K562 (cell line): ENCODE results near the gene MIDN. TPM values are rescaled to one million over a fixed set of nuclear protein-coding genes. Genes with fewer than 3 reads are reported as not detected.

Experiments
- ATAC-seq: fragments of 200-7000 bp; cut with Tn5 transposase; 3 replicates; pipeline ENCODE4 v1.9.1; 2020; ENCODE audit warnings: moderate library complexity
- BruUV-seq: library from RNA; stranded (reverse); fragments of 400-500 nt; replicated peaks from 2 replicates; lab custom pipeline; 2021; lab: Mats Ljungman, UMichigan
- CTCF ChIA-PET: fragments of 300-600 bp; formaldehyde crosslinking; extraction: SDS; loops from one replicate; lab custom pipeline; 2021; ENCODE audit warnings: low intra/inter-chr PET ratio; lab: Yijun Ruan, JAX
- POLR2A ChIA-PET: fragments of 300-600, 350-650 bp; sonication (Branson Sonifier 250); formaldehyde crosslinking; extraction: SDS; loops from one replicate; lab custom pipeline; 2021; ENCODE audit warnings: antibody characterized with exemption, inconsistent platforms; lab: Yijun Ruan, JAX
- DNase-seq, 4 experiments: peaks; one replicate each; pipeline versions ENCODE4 v3.0.0 to v3.0.0-alpha.2; 2011 to 2018; ENCODE audit warnings: low spot score in 3 of 4, mixed read lengths in 3 of 4; ENCODE audit errors: extremely low read depth in 1 of 4
- FAIRE-seq: peaks from 2 replicates; lab custom pipeline; 2011; peaks lifted over from hg19 to GRCh38; lab: Jason Lieb, UNC
- H2AFZ ChIP-seq: 2 replicates; pipeline ENCODE4 v1.6.0; 2011; ENCODE audit warnings: low read depth, low read length, control low read depth, inconsistent platforms
- H3K27ac ChIP-seq: fragments of 200-600 bp; 3 replicates; pipeline ENCODE4 v1.8.0; 2011; ENCODE audit warnings: low read depth, mild to moderate bottlenecking, control low read depth, inconsistent platforms, low read length, moderate library complexity, mixed read lengths; ENCODE audit errors: extremely low read depth
- H3K27me3 ChIP-seq, 2 experiments: fragments of 300-600 bp in 1 of 2; 2 replicates in 1 of 2; 3 replicates in 1 of 2; pipeline versions ENCODE4 v1.6.0 to v1.8.0; 2011; ENCODE audit warnings: inconsistent platforms in 2 of 2, low read length in 2 of 2, mild to moderate bottlenecking in 1 of 2, mixed read lengths in 1 of 2, moderate library complexity in 1 of 2; ENCODE audit not compliant: control insufficient read depth in 2 of 2, insufficient read depth in 2 of 2
- H3K36me3 ChIP-seq: fragments of 300-600 bp; 3 replicates; pipeline ENCODE4 v1.8.0; 2011; ENCODE audit warnings: mild to moderate bottlenecking, low read length, inconsistent platforms; ENCODE audit not compliant: control insufficient read depth, insufficient read depth
- H3K4me1 ChIP-seq, 2 experiments: fragments of 200-600 bp in 1 of 2; replicated peaks in 1 of 2; 2 replicates in 1 of 2; 3 replicates in 1 of 2; pipeline versions ENCODE4 v1.5.1 to v1.8.0; 2011; ENCODE audit warnings: inconsistent platforms in 2 of 2, low read length in 2 of 2, mild to moderate bottlenecking in 1 of 2, mixed read lengths in 1 of 2, moderate library complexity in 1 of 2; ENCODE audit not compliant: control insufficient read depth in 2 of 2, insufficient read depth in 2 of 2
- H3K4me2 ChIP-seq: 2 replicates; pipeline ENCODE4 v1.6.1; 2011; ENCODE audit warnings: low read length, control low read depth, inconsistent platforms, mixed read lengths; ENCODE audit not compliant: insufficient read depth
- H3K4me3 ChIP-seq: fragments of 200-600 bp; sonication (generic), shearing (Covaris generic); 2 replicates; pipeline ENCODE4 v1.5.1; 2016; ENCODE audit warnings: control low read depth, inconsistent platforms
- H3K79me2 ChIP-seq: fragments of 200-600 bp; 3 replicates; pipeline ENCODE4 v1.8.0; 2011; ENCODE audit warnings: low read length, inconsistent platforms; ENCODE audit not compliant: control insufficient read depth, insufficient read depth
- H3K9ac ChIP-seq, 2 experiments: 2 replicates each; pipeline versions ENCODE4 v1.6.0 to v1.6.1; 2011; ENCODE audit warnings: low read depth in 2 of 2, low read length in 2 of 2, control low read depth in 1 of 2, inconsistent platforms in 1 of 2, mild to moderate bottlenecking in 1 of 2, mixed read lengths in 1 of 2; ENCODE audit not compliant: insufficient read depth in 1 of 2
- H3K9me1 ChIP-seq: one replicate; pipeline ENCODE4 v1.6.0; 2011; ENCODE audit warnings: inconsistent platforms, mild to moderate bottlenecking, low read length, moderate library complexity; ENCODE audit not compliant: control insufficient read depth, insufficient read depth
- H3K9me3 ChIP-seq: replicated peaks from 2 replicates; pipeline ENCODE4 v1.5.1; 2011; ENCODE audit warnings: low read depth, low read length, inconsistent platforms; ENCODE audit not compliant: control insufficient read depth, insufficient read depth
- H4K20me1 ChIP-seq: replicated peaks from 2 replicates; pipeline ENCODE4 v1.6.1; 2011; ENCODE audit warnings: low read length, inconsistent platforms, mixed read lengths; ENCODE audit not compliant: control insufficient read depth, insufficient read depth
- ASH1L ChIP-seq: fragments of 450-650 bp; IDR thresholded peaks from 2 replicates; pipeline ENCODE4 v1.6.1; 2018; ENCODE audit warnings: borderline replicate concordance, mild to moderate bottlenecking, low read depth; ENCODE audit not compliant: partially characterized antibody
- HMGN3 ChIP-seq: IDR thresholded peaks from 2 replicates; pipeline ENCODE4 v1.6.1; 2011; ENCODE audit warnings: borderline replicate concordance, low read depth, mild to moderate bottlenecking, mixed read lengths, low read length; ENCODE audit not compliant: insufficient read length; ENCODE audit errors: extremely low read depth
- IRF2 ChIP-seq: sonication (generic); formaldehyde crosslinking; IDR thresholded peaks from 2 replicates; pipeline ENCODE4 v1.8.1; 2022; ENCODE audit warnings: mild to moderate bottlenecking, missing genetic modification reagents
- JUN ChIP-seq, 2 experiments: sonication (generic) in 1 of 2; formaldehyde crosslinking in 1 of 2; IDR thresholded peaks; 2 replicates each; pipeline versions ENCODE4 v1.6.1 to v1.8.0; 2012 to 2022; ENCODE audit warnings: borderline replicate concordance in 2 of 2, mild to moderate bottlenecking in 2 of 2, improper control_type of control experiment in 1 of 2, low read depth in 1 of 2, low read length in 1 of 2, missing genetic modification reagents in 1 of 2
- JUNB ChIP-seq: fragments of 450-650 bp; formaldehyde crosslinking; conservative IDR thresholded peaks from 2 replicates; pipeline ENCODE4 v1.4.0; 2020; ENCODE audit warnings: mild to moderate bottlenecking
- MLLT1 ChIP-seq, 2 experiments: fragments of 450-650 bp; IDR thresholded peaks; 2 replicates each; pipeline ENCODE4 v1.6.1; 2016
- NFATC3 ChIP-seq: fragments of 450-650 bp; IDR thresholded peaks from 2 replicates; pipeline ENCODE4 v1.6.1; 2017; ENCODE audit warnings: mild to moderate bottlenecking
- SREBF2 ChIP-seq: sonication (generic); formaldehyde crosslinking; IDR thresholded peaks from 2 replicates; pipeline ENCODE4 v1.4.0; 2020; ENCODE audit warnings: mild to moderate bottlenecking, missing genetic modification reagents
- TBL1XR1 ChIP-seq, 2 experiments: IDR thresholded peaks; 2 replicates each; pipeline ENCODE4 v1.6.1; 2012; ENCODE audit warnings: improper control_type of control experiment in 2 of 2, low read length in 2 of 2, mild to moderate bottlenecking in 1 of 2
- THRAP3 ChIP-seq: fragments of 450-650 bp; IDR thresholded peaks from 2 replicates; pipeline ENCODE4 v1.6.1; 2016; ENCODE audit warnings: mild to moderate bottlenecking, inconsistent platforms, borderline replicate concordance
- XRCC5 ChIP-seq: fragments of 200-400 bp; formaldehyde crosslinking; IDR thresholded peaks from 2 replicates; pipeline ENCODE4 v1.6.1; 2017; ENCODE audit warnings: low read depth, mild to moderate bottlenecking, low read length
- YBX1 ChIP-seq: fragments of 450-650 bp; IDR thresholded peaks from 2 replicates; pipeline ENCODE4 v1.7.1; 2016; ENCODE audit warnings: mild to moderate bottlenecking
- ZNF224 ChIP-seq: sonication (generic); formaldehyde crosslinking; IDR thresholded peaks from 2 replicates; pipeline ENCODE4 v1.8.0; 2022; ENCODE audit warnings: mild to moderate bottlenecking, missing genetic modification reagents
- ZNF398 ChIP-seq: fragments of 250-450 bp; sonication (Bioruptor Pico); IDR thresholded peaks from 2 replicates; pipeline ENCODE4 v1.8.0; 2021; ENCODE audit warnings: moderate library complexity, mild to moderate bottlenecking, inconsistent platforms
- WGBS: fragments of 100-300 bp; shearing (Covaris generic); methylation state at CpG from one replicate; pipeline ENCODE4 v1.1.6; 2016; ENCODE audit warnings: low coverage, mixed read lengths; ENCODE audit not compliant: insufficient coverage; ENCODE audit errors: missing lambda C conversion rate; 5-methylcytosine and 5-hydroxymethylcytosine counted together
- in situ Hi-C: fragments of 300-500 bp; cut with MboI; formaldehyde crosslinking; loops from 4 replicates; pipeline ENCODE4 v1.15.0; 2018; ENCODE audit warnings: inconsistent platforms, mixed read lengths
- intact Hi-C: fragments of 100-400 bp; cut with micrococcal nuclease; formaldehyde crosslinking; loops from 2 replicates; pipeline ENCODE4 v1.14.2; 2022
- polyA plus RNA-seq, 8 experiments: library from polyadenylated mRNA; depleted of rRNA in 4 of 8; stranded (reverse) in 5 of 8; unstranded in 3 of 8; fragments of >200 nt; fragmentation: Nextera tagmentation in 2 of 8; fragmentation: Illumina TruSeq in 1 of 8; extraction: Ambion mirVana in 2 of 8; extraction: Trizol in 1 of 8; gene quantifications; 2 replicates each; pipeline versions ENCODE4 v1.2.1 to v1.2.3, GENCODE V29; 2011 to 2014; ENCODE audit warnings: inconsistent platforms in 1 of 8, missing spikeins in 1 of 8
- total RNA-seq, 7 experiments: library from RNA; depleted of rRNA in 6 of 7; stranded (reverse); fragments of >200 nt in 6 of 7; fragmentation: Illumina TruSeq in 2 of 7; extraction: Trizol in 2 of 7; gene quantifications; 2 replicates each; pipeline versions ENCODE4 v1.2.1 to v1.2.3, GENCODE V29; 2011 to 2021; ENCODE audit warnings: low replicate concordance in 1 of 7

Gene MIDN
- total and polyA plus RNA-seq, 9 of the 15 experiments (the other 6 are each of a cell fraction or from before 2014, with no cell fraction given): 0.17 to 120 (median 10.1) TPM

- no peak for TF ChIP-seq ZNF224 (CRISPR knock-in tag)
- TF ChIP-seq, all 486 proteins: peak for 56
Measured at GRCh38 chr19:1271528-1272422, 23.4 kb downstream of the MIDN start (continued).

GRCh38 chr19:1272423-1273262, 24.3 kb downstream of the MIDN start:
- Histone ChIP-seq H3K9me3 (no peaks in the 10 kb centered on the region), H3K9me1 (no peaks in the 10 kb centered on the region), H3K79me2 (peaks cover 78% of the 10 kb centered on the region), H3K4me1 (peaks cover 70 to 95% of the 10 kb centered on the region in 2 experiments), H3K36me3 (peaks cover 64% of the 10 kb centered on the region), H3K27ac (peak overlapping the region; percentile 92), H2AFZ (no peak overlapping the region), H3K4me3 (peak overlapping the region; percentile 68), H3K27me3 (no peaks in the 10 kb centered on the region), H4K20me1 (peaks cover 26% of the 10 kb centered on the region), H3K4me2 (peak overlapping the region; percentile 93), H3K9ac (peak overlapping the region; percentile 90 to 99)
- FAIRE-seq (peak; percentile 11), DNase-seq (peak in 1 of 4 experiments; percentile 58), ATAC-seq (no peak)
- 42% methylated on average over 32 of the region's 33 CpGs for WGBS
- no TSS peak for BruUV-seq
- POLR2A ChIA-PET: interaction anchor here (0.6 to 2.8 kb wide), 14 partner anchors 10 to 201 kb away, joined by 3 to 14 read pairs (median 4); partner anchors contain the start of gene ATP5F1D
- intact Hi-C loops (loop anchor here (10.0 kb wide), 1 partner anchor 172 kb away; no protein-coding TSS in a partner anchor), in situ Hi-C loops (no loop called here)
- CTCF ChIA-PET: no interaction called here
- TF ChIP-seq YBX1: no peak
- no peak for TF ChIP-seq NFATC3
- TF ChIP-seq TBL1XR1 (IDR thresholded peaks at IDR 0.05; ENCODE audit: low read length in 2 of 2): peak; percentile 28 to 49; a peak in 1 of 4 replicates
- no peak for TF ChIP-seq XRCC5
- 0 out of 2 replicates have a peak, but pooled peaks have one; percentile 57 for TF ChIP-seq THRAP3
- no peak for TF ChIP-seq IRF2 (CRISPR knock-in tag)
- TF ChIP-seq JUNB: 0 out of 2 replicates have a peak, but pooled peaks have one; percentile 3
- TF ChIP-seq ASH1L: peak; percentile 39
- TF ChIP-seq ZNF398 (CRISPR knock-in tag): no peak
- no peak for TF ChIP-seq JUN (IDR thresholded peaks at IDR 0.05; ENCODE audit: borderline replicate concordance, low read depth, low read length)
- TF ChIP-seq JUN (CRISPR knock-in tag; IDR thresholded peaks at IDR 0.05; ENCODE audit: borderline replicate concordance): no peak
- no peak for TF ChIP-seq ZNF224 (CRISPR knock-in tag)
- TF ChIP-seq HMGN3: no peak
- TF ChIP-seq SREBF2 (CRISPR knock-in tag): no peak
- TF ChIP-seq MLLT1 (IDR thresholded peaks at IDR 0.05): peak in 1 of 2 experiments; percentile 47; a peak in 2 of 4 replicates
